ENCODE measurements around the gene SLC22A7.

SLC22A7 gene

GRCh38 chr6:43254138-43254817, 43.8 kb upstream of the SLC22A7 start:
- Histone ChIP-seq H3K4me3 (ENCODE audit: low read length) (no peak overlapping the region), H3K79me2 (ENCODE audit: low read length) (no peaks in the 10 kb centered on the region), H3K4me1 (ENCODE audit: low read length) (peaks cover 20% of the 10 kb centered on the region), H4K20me1 (ENCODE audit: insufficient read depth, low read length) (no peaks in the 10 kb centered on the region), H3K27me3 (ENCODE audit: low read depth, low read length) (peaks cover 16% of the 10 kb centered on the region), H3K9ac (ENCODE audit: low read length) (no peak overlapping the region), H3K27ac (ENCODE audit: low read length) (no peak overlapping the region), H3K36me3 (replicated peaks; ENCODE audit: low read depth, low read length) (no peaks in the 10 kb centered on the region), H3K4me2 (ENCODE audit: low read length) (no peak overlapping the region), H3K9me3 (ENCODE audit: insufficient read depth, low read length) (no peaks in the 10 kb centered on the region), H2AFZ (ENCODE audit: low read depth, low read length) (no peak overlapping the region)
- TF ChIP-seq CTCF (IDR thresholded peaks at IDR 0.05; ENCODE audit: low read depth, low read length) = no peak
- no peak for TF ChIP-seq EZH2phosphoT487 (IDR thresholded peaks at IDR 0.05; ENCODE audit: low read depth)

GRCh38 chr6:43254846-43255245, 43.2 kb upstream of the SLC22A7 start:
- TF ChIP-seq EZH2phosphoT487 (IDR thresholded peaks at IDR 0.05; ENCODE audit: low read depth) (no peak), CTCF (IDR thresholded peaks at IDR 0.05; ENCODE audit: low read depth, low read length) (no peak)

GRCh38 chr6:43255408-43256054, 42.5 kb upstream of the SLC22A7 start:
- Histone ChIP-seq H3K9me3 (ENCODE audit: insufficient read depth, low read length) (no peaks in the 10 kb centered on the region), H3K9ac (ENCODE audit: low read length) (no peak overlapping the region), H3K79me2 (ENCODE audit: low read length) (no peaks in the 10 kb centered on the region), H2AFZ (ENCODE audit: low read depth, low read length) (no peak overlapping the region), H3K36me3 (replicated peaks; ENCODE audit: low read depth, low read length) (no peaks in the 10 kb centered on the region), H3K27ac (ENCODE audit: low read length) (no peak overlapping the region), H3K4me3 (ENCODE audit: low read length) (no peak overlapping the region), H4K20me1 (ENCODE audit: insufficient read depth, low read length) (no peaks in the 10 kb centered on the region), H3K4me1 (ENCODE audit: low read length) (peaks cover 19% of the 10 kb centered on the region), H3K27me3 (ENCODE audit: low read depth, low read length) (peaks cover 14% of the 10 kb centered on the region), H3K4me2 (ENCODE audit: low read length) (no peak overlapping the region)
- no peak for TF ChIP-seq CTCF (IDR thresholded peaks at IDR 0.05; ENCODE audit: low read depth, low read length)
- TF ChIP-seq EZH2phosphoT487 (IDR thresholded peaks at IDR 0.05; ENCODE audit: low read depth) = no peak

More at GRCh38 chr6:43254846-43255245, 43.2 kb upstream of the SLC22A7 start:
- H2AFZ ChIP-seq (ENCODE audit: low read depth, low read length) = no peak overlapping the region
- no peaks in the 10 kb centered on the region for H4K20me1 ChIP-seq (ENCODE audit: insufficient read depth, low read length)
- no peak overlapping the region for H3K9ac ChIP-seq (ENCODE audit: low read length)
- H3K4me2 ChIP-seq (ENCODE audit: low read length) = no peak overlapping the region
- no peak overlapping the region for H3K4me3 ChIP-seq (ENCODE audit: low read length)
- no peaks in the 10 kb centered on the region for H3K9me3 ChIP-seq (ENCODE audit: insufficient read depth, low read length)
- H3K79me2 ChIP-seq (ENCODE audit: low read length) = no peaks in the 10 kb centered on the region
- H3K27me3 ChIP-seq (ENCODE audit: low read depth, low read length) = peaks cover 16% of the 10 kb centered on the region
- peaks cover 20% of the 10 kb centered on the region for H3K4me1 ChIP-seq (ENCODE audit: low read length)
- no peak overlapping the region for H3K27ac ChIP-seq (ENCODE audit: low read length)
- no peaks in the 10 kb centered on the region for H3K36me3 ChIP-seq (replicated peaks; ENCODE audit: low read depth, low read length)

- no peak overlapping the region for H2AFZ ChIP-seq (ENCODE audit: low read depth, low read length)
- H3K27ac ChIP-seq (ENCODE audit: low read length) = no peak overlapping the region
- peaks cover 11% of the 10 kb centered on the region for H3K4me1 ChIP-seq (ENCODE audit: low read length)
- H3K4me3 ChIP-seq (ENCODE audit: low read length) = no peak overlapping the region
- H4K20me1 ChIP-seq (ENCODE audit: insufficient read depth, low read length) = no peaks in the 10 kb centered on the region
- H3K27me3 ChIP-seq (ENCODE audit: low read depth, low read length) = peaks cover 1% of the 10 kb centered on the region
- H3K79me2 ChIP-seq (ENCODE audit: low read length) = no peaks in the 10 kb centered on the region
- no peak overlapping the region for H3K9ac ChIP-seq (ENCODE audit: low read length)
- H3K9me3 ChIP-seq (ENCODE audit: insufficient read depth, low read length) = no peaks in the 10 kb centered on the region
- H3K4me2 ChIP-seq (ENCODE audit: low read length) = no peak overlapping the region
- H3K36me3 ChIP-seq (replicated peaks; ENCODE audit: low read depth, low read length) = no peaks in the 10 kb centered on the region
- TF ChIP-seq CTCF (IDR thresholded peaks at IDR 0.05; ENCODE audit: low read depth, low read length) = no peak
- TF ChIP-seq EZH2phosphoT487 (IDR thresholded peaks at IDR 0.05; ENCODE audit: low read depth) = no peak
Observed at GRCh38 chr6:43256670-43257366, 41.2 kb upstream of the SLC22A7 start.

Measured in OCI-LY3 (cell line).